Lung (tissue), 12 donors: Measurements from ENCODE around the gene UBE2J1. TPM values are rescaled to one million over a fixed set of nuclear protein-coding genes. Genes with fewer than 3 reads are reported as not detected.
"Not testable (repeated sequence)": the region's sequence is repeated elsewhere in the genome, so short reads cannot be mapped to it uniquely, and the experiment has no call there.

ENCODE experiments used
- ATAC-seq: fragments of 200-7000 bp; cut with Tn5 transposase; one replicate; pipeline ENCODE4 v1.9.1; 2020; ENCODE audit warnings: moderate number of reproducible peaks; ENCODE audit not compliant: insufficient read depth, low FRiP score
- DNase-seq, 3 donors: peaks; one replicate each; pipeline ENCODE4 v3.0.0-alpha.2; 2013 to 2017
- H3K27ac ChIP-seq, 2 donors: one replicate each; pipeline ENCODE4 v1.5.1; 2013; ENCODE audit warnings: mild to moderate bottlenecking in 2 of 2, moderate library complexity in 2 of 2, control low read depth in 1 of 2, inconsistent platforms in 1 of 2, low read depth in 1 of 2, low read length in 1 of 2
- H3K27me3 ChIP-seq, 3 donors: one replicate each; pipeline ENCODE4 v1.5.1; 2013; ENCODE audit warnings: low read length in 2 of 3; ENCODE audit not compliant: control insufficient read depth in 3 of 3, insufficient read depth in 3 of 3
- H3K36me3 ChIP-seq, 4 donors: one replicate each; pipeline ENCODE4 v1.5.1; 2013; ENCODE audit warnings: low read length in 4 of 4, mild to moderate bottlenecking in 1 of 4, moderate library complexity in 1 of 4; ENCODE audit not compliant: control insufficient read depth in 4 of 4, insufficient read depth in 4 of 4
- H3K4me1 ChIP-seq, 5 donors: one replicate each; pipeline ENCODE4 v1.5.1; 2013; ENCODE audit warnings: low read length in 5 of 5, mild to moderate bottlenecking in 2 of 5, moderate library complexity in 1 of 5; ENCODE audit not compliant: control insufficient read depth in 5 of 5, insufficient read depth in 5 of 5
- H3K4me3 ChIP-seq: one replicate; pipeline ENCODE4 v1.5.1; 2013; ENCODE audit warnings: mild to moderate bottlenecking, control low read depth, moderate library complexity
- H3K9ac ChIP-seq, 2 donors: one replicate each; pipeline ENCODE4 v1.5.1; 2013; ENCODE audit warnings: low read length in 2 of 2, control low read depth in 1 of 2; ENCODE audit not compliant: insufficient read depth in 1 of 2
- H3K9me3 ChIP-seq, 4 donors: one replicate each; pipeline ENCODE4 v1.5.1; 2013; ENCODE audit warnings: low read length in 3 of 4, mild to moderate bottlenecking in 1 of 4, moderate library complexity in 1 of 4; ENCODE audit not compliant: control insufficient read depth in 4 of 4, insufficient read depth in 3 of 4
- CTCF ChIP-seq: IDR thresholded peaks from 2 replicates; pipeline ENCODE4 v1.5.1; 2012; ENCODE audit warnings: mild to moderate bottlenecking; ENCODE audit errors: control extremely low read depth, extremely low read depth
- WGBS, 2 donors: extraction: QIAGEN DNeasy Blood & Tissue Kit; methylation state at CpG; one replicate each; pipeline ENCODE4 v1.1.7; 2013; 5-methylcytosine and 5-hydroxymethylcytosine counted together
- polyA plus RNA-seq, 2 donors: library from polyadenylated mRNA; stranded (reverse); fragments of 200-250 nt; gene quantifications; one replicate each; pipeline ENCODE4 v1.2.1, GENCODE V29; 2013
- total RNA-seq, 2 donors: library from RNA; depleted of rRNA in 1 of 2; stranded (reverse); fragments of >200 nt in 1 of 2; gene quantifications; one replicate each; pipeline ENCODE4 v1.2.1, GENCODE V29; 2014 to 2021
- donor health status: control.
- donor health status: control.
- donor health status: Bipolar disorder and iron deficiency.
- donor health status: healthy.
- donor health status: DM: yes; HTN: yes; CAD: no.

UBE2J1 gene
- total and polyA plus RNA-seq, 4 donors, result 24.3 to 51.0 (median 41.5) TPM

GRCh38 chr6:89400050-89400449 lies 47.5 kb upstream of the UBE2J1 start:
- no peak overlapping the region for H3K27ac ChIP-seq
- H3K27me3 ChIP-seq, result no peaks in the 10 kb centered on the region
- no peak overlapping the region for H3K4me3 ChIP-seq
- H3K4me1 ChIP-seq, result peaks cover 0 to 5% (median 0%) of the 10 kb centered on the region in 5 donors
- 96 to 99% methylated on average over 3 of the region's 3 CpGs for WGBS, 2 donors
- no peak for TF ChIP-seq CTCF
- H3K9ac ChIP-seq, result no peak overlapping the region
- H3K9me3 ChIP-seq, result no peaks in the 10 kb centered on the region
- ATAC-seq (no peak), DNase-seq (no peak)
- no peaks in the 10 kb centered on the region for H3K36me3 ChIP-seq

DNA sequence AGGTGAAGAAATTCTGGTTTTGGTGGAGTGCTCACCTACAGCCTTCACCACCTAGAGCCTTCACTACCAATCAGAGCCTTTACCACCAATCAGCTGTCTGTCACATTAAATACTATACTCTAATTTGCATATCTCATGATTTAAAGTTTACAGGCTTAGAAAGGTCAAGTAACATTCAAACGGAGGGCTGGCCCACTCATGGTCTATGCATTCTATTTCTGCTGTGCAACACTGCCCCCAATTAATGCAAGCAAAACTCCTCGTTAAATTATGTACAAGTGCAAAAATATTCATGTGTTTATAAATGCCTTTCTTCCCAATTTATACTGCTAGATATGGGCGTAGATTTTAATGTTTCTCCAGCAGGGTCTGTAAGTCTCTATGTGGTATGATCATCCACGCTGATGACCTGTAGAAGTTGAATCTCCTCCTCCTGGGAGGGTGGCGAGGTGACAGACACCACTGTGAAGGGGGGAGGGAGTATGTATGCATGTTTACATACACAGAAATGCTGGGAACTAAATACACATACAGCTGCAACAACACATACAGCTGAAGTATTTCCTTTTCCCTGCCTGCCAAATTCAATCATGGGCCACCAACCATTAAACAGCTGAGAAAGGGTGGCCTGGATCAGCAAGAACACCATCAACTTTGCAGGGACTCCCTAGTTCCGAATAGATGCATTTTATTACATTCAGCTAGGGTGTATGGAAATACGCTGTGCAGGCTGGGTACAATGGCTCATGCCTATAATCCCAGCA lies 46.4 kb upstream of the UBE2J1 start:
- no peak overlapping the region for H3K4me3 ChIP-seq
- H3K36me3 ChIP-seq, result no peaks in the 10 kb centered on the region
- ATAC-seq, result no peak
- H3K27ac ChIP-seq, result no peak overlapping the region
- WGBS, 2 donors, result 84 to 90% methylated on average over 7 of the region's 7 CpGs
- H3K4me1 ChIP-seq, result peaks cover 0 to 3% (median 0%) of the 10 kb centered on the region in 5 donors
- no peak overlapping the region for H3K9ac ChIP-seq
- H3K9me3 ChIP-seq, result no peaks in the 10 kb centered on the region
- no peaks in the 10 kb centered on the region for H3K27me3 ChIP-seq
- peak; percentile 36 to 72 (median 63) for DNase-seq
- TF ChIP-seq CTCF, result no peak

GRCh38 chr6:89397884-89398283 lies 45.4 kb upstream of the UBE2J1 start:
- ATAC-seq, H3K9me3 ChIP-seq: not testable (repeated sequence)
- WGBS, 2 donors, result 79 to 85% methylated on average over 4 of the region's 4 CpGs

GRCh38 chr6:89393659-89394058 lies 41.1 kb upstream of the UBE2J1 start:
- ATAC-seq (no peak), DNase-seq (no peak)
- Histone ChIP-seq H3K4me1 (peaks cover 0 to 2% (median 0%) of the 10 kb centered on the region in 5 donors), H3K9me3 (peaks cover 0 to 2% (median 0%) of the 10 kb centered on the region in 4 donors), H3K4me3 (no peak overlapping the region), H3K27ac (no peak overlapping the region), H3K27me3 (no peaks in the 10 kb centered on the region), H3K9ac (no peak overlapping the region), H3K36me3 (no peaks in the 10 kb centered on the region)
- 93 to 97% methylated on average over 1 of the region's 1 CpG for WGBS, 2 donors
- no peak for TF ChIP-seq CTCF

More at GRCh38 chr6:89397884-89398283, 45.4 kb upstream of the UBE2J1 start:
- not testable (repeated sequence) for H3K4me3 ChIP-seq, DNase-seq, H3K4me1 ChIP-seq, H3K27me3 ChIP-seq, H3K27ac ChIP-seq, H3K36me3 ChIP-seq, H3K9ac ChIP-seq
